ENCODE measurements around the gene IRGQ. TPM values are rescaled to one million over a fixed set of nuclear protein-coding genes. Genes with fewer than 3 reads are reported as not detected.
A peak's percentile ranks its signal among the peaks of the same experiment; 100 is the strongest.
"Not testable (repeated sequence)": the region's sequence is repeated elsewhere in the genome, so short reads cannot be mapped to it uniquely, and the experiment has no call there.

IRGQ gene, protein sequence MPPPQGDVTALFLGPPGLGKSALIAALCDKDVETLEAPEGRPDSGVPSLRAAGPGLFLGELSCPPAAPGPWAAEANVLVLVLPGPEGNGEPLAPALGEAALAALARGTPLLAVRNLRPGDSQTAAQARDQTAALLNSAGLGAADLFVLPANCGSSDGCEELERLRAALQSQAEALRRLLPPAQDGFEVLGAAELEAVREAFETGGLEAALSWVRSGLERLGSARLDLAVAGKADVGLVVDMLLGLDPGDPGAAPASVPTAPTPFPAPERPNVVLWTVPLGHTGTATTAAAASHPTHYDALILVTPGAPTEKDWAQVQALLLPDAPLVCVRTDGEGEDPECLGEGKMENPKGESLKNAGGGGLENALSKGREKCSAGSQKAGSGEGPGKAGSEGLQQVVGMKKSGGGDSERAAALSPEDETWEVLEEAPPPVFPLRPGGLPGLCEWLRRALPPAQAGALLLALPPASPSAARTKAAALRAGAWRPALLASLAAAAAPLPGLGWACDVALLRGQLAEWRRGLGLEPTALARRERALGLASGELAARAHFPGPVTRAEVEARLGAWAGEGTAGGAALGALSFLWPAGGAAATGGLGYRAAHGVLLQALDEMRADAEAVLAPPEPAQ
- total RNA-seq (26.2 TPM), polyA plus RNA-seq (5.9 TPM)

DNA sequence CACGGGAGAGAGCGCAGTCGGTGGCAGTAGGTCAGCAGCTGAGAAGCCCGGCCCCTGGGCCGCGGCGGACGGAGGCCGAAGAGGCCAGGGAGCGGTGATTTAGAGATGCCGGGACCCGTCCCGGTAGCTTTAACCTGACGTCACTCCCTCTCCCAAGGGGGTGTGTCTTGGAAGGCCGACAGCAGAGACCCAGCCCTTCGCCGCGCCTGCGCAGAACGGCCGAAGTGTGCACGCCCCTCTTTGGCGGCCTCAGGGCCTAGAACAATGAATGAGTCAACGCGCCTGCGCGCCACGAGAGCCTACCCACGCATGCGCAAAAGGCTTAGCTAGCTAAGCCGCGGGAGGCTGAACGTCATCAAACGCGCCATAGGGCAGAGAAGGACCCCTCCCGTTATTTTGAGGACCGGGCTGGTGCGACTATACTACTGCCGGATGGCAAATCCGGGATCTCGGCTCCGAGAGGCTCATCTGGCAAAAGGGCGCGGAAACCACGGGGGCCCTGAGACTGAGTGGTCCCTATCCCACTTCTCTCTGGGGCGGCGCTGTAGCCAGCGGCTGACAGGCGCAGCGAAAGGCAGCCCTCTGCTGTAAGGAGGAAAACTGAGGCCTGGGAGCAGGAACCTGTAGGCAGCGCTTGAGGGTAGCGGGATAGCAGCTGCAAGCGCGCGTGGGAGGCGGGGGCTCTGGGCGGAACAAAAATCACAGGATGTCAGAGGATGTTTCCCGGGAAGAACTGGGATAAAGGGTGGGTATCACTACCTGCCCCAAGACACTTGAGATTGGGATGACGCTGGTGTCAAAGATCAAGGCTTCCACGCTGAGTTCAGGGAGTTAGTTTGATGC lies at the start of gene IRGQ, which contains the start of gene ZNF576:
Gene IRGQ (minus strand): TSS at position 136 of the 843 bp plus-strand sequence. CDS start 796 bp downstream, outside the sequence.
Gene ZNF576 (plus strand): TSS at position 597 of the 843 bp plus-strand sequence. CDS start 514 bp downstream, outside the sequence.
- peak; percentile 99 for DNase-seq (ENCODE audit: extremely low spot score)
- Histone ChIP-seq H3K27ac (ENCODE audit: low read depth) (peak within 1 kb of the TSS; percentile 97), H3K36me3 (ENCODE audit: insufficient read depth) (peaks cover 5% of the 10 kb centered on the region), H3K4me3 (ENCODE audit: low read depth, low read length) (peak within 1 kb of the TSS; percentile 53), H3K4me1 (ENCODE audit: insufficient read depth) (no peaks in the 10 kb centered on the region)
- whole genome bisulfite sequencing = under 1% methylated on average over 60 of the region's 60 CpGs

DNA sequence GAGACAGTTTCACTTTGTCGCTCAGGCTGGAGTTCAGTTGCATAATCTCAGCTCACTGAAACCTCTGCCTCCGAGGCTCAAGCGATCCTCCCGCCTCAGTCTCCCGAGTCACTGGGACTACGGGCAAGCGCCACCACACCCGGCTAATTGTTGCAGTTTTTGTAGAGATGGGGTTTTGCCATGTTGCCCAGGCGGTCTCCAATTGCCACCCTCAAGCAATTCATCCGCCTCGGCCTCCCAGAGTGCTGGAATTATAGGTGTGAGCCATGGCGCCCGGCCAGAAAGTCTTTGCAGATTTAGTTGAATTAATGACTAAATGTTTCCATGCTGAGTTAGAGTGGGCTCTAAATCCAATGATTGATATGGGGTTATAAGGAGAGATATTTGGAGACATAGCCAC lies 48.2 kb upstream of the IRGQ start:
- no peak for DNase-seq (ENCODE audit: extremely low spot score)
- 84% methylated on average over 13 of the region's 13 CpGs for WGBS
- no peak overlapping the region for H3K4me3 ChIP-seq (ENCODE audit: low read depth, low read length)

GRCh38 chr19:43643326-43643725 lies 47.4 kb upstream of the IRGQ start:
- Histone ChIP-seq H3K27ac (ENCODE audit: low read depth) (no peak overlapping the region), H3K36me3 (ENCODE audit: insufficient read depth) (no peaks in the 10 kb centered on the region), H3K4me1 (ENCODE audit: insufficient read depth) (no peaks in the 10 kb centered on the region), H3K4me3 (ENCODE audit: low read depth, low read length) (no peak overlapping the region)
- 49% methylated on average over 3 of the region's 3 CpGs for WGBS
- no peak for DNase-seq (ENCODE audit: extremely low spot score)

More for the DNA sequence above, 48.2 kb upstream of the IRGQ start:
- Histone ChIP-seq H3K27ac (ENCODE audit: low read depth) (no peak overlapping the region), H3K36me3 (ENCODE audit: insufficient read depth) (no peaks in the 10 kb centered on the region), H3K4me1 (ENCODE audit: insufficient read depth) (no peaks in the 10 kb centered on the region)

- H3K27ac ChIP-seq (ENCODE audit: low read depth) = no peak overlapping the region
- no peak for DNase-seq (ENCODE audit: extremely low spot score)
- 76% methylated on average over 4 of the region's 4 CpGs for WGBS
- no peaks in the 10 kb centered on the region for H3K36me3 ChIP-seq (ENCODE audit: insufficient read depth)
- H3K4me1 ChIP-seq (ENCODE audit: insufficient read depth) = no peaks in the 10 kb centered on the region
- H3K4me3 ChIP-seq (ENCODE audit: low read depth, low read length) = no peak overlapping the region
These were observed 46.6 kb upstream of the IRGQ start for GRCh38 chr19:43642531-43642930.

DNA sequence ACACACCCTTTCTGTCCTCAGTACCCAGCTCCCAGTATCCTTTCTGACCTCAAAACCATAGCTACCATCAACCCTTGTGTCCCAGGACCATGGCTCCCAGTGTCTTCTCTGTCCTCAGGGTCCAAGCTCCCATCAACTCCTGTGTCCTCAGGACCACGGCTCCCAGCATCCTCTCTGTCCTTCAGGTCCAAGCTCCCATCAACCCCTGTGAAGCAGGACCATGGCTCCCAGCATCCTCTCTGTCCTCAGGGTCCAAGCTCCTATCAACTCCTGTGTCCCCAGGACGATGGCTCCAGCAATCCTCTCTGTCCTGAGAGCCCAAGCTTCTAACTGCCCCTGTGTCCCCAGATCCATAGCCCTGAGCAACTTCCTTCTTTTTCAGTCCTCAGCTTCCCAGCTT lies 45.4 kb upstream of the IRGQ start:
- H3K4me1 ChIP-seq (ENCODE audit: insufficient read depth) = no peaks in the 10 kb centered on the region
- no peak overlapping the region for H3K4me3 ChIP-seq (ENCODE audit: low read depth, low read length)
- H3K36me3 ChIP-seq (ENCODE audit: insufficient read depth) = no peaks in the 10 kb centered on the region
- no peak overlapping the region for H3K27ac ChIP-seq (ENCODE audit: low read depth)
- DNase-seq (ENCODE audit: extremely low spot score) = no peak
- 74% methylated on average over 2 of the region's 2 CpGs for WGBS

DNA sequence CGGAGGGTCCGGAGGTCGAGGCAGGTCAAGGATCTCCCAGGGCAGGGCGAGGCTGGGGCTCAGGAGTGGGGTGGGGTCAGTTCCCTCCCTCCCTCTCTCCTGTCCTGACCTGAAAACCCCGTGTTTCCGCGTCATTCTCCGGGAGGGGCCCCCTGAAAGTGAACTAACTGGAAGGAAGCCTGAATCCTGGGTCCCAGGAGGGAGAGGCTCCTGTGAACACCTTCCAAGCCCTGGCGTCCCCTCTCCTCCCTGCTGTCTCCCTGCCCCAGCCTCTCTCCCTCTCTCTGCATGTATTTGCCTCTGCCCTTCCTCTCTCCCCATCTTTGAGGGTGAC lies 44.5 kb upstream of the IRGQ start:
- Histone ChIP-seq H3K36me3 (ENCODE audit: insufficient read depth) (no peaks in the 10 kb centered on the region), H3K4me3 (ENCODE audit: low read depth, low read length) (peak overlapping the region; percentile 50), H3K4me1 (ENCODE audit: insufficient read depth) (no peaks in the 10 kb centered on the region), H3K27ac (ENCODE audit: low read depth) (no peak overlapping the region)
- 8% methylated on average over 9 of the region's 9 CpGs for WGBS
- no peak for DNase-seq (ENCODE audit: extremely low spot score)

DNA sequence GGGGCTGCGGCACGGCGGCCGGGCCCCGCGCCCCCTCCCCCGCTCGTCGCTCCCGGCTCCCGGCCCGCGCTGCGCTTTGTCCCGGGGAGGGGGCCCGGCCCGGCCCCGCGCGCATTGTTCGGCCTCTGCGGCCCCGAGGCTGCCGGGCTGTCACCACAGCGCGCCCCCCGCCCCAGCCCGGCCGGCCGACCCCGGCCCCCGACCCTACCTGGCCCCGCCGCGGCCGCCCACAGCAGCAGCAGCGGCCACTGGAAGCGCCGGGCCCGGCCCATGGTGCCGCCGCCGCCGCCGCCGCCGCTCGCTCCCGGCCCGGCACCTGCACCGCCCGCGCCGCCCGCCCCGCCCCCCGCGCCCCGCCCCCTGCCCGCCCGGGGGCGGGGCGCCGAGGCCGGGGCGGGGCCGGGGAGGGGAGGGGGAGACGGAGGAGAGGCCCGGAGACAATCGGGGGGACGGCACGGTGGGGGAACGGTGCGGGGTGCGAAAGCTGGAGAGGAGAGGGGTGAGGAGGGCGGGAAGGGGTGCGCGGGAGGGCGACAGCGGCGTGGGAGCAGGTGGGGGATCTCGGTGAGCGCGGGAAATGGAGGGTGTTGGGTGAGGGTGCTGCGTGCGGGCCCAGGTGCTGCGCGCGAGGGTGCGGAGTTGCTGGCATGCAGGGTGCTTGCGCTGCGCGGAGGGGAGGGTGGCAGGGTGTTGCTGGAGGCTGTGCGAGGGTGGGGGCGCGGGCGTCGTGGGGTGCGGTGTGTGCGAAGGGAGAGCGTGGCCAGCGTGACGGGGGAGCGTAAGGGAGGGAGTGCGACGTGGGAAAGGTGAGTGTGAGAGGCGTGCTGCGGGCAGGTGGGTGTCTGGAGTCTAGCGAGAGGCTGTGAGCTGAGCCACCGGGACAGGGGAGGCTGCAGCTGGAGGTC lies 43.8 kb upstream of the IRGQ start, which contains the start of gene CADM4:
Gene CADM4 (minus strand): TSS at position 332 of the 905 bp plus-strand sequence. CDS start 60 bp downstream, at position 272.
- H3K4me1 ChIP-seq (ENCODE audit: insufficient read depth) = no peaks in the 10 kb centered on the region
- H3K27ac ChIP-seq (ENCODE audit: low read depth) = no peak within 1 kb of the TSS
- WGBS = under 1% methylated on average over 109 of the region's 110 CpGs
- no peaks in the 10 kb centered on the region for H3K36me3 ChIP-seq (ENCODE audit: insufficient read depth)
- peak within 1 kb of the TSS; percentile 50 for H3K4me3 ChIP-seq (ENCODE audit: low read depth, low read length)
- no peak for DNase-seq (ENCODE audit: extremely low spot score)

GRCh38 chr19:43638995-43639518 lies 43.1 kb upstream of the IRGQ start:
- Histone ChIP-seq H3K4me1 (ENCODE audit: insufficient read depth) (no peaks in the 10 kb centered on the region), H3K4me3 (ENCODE audit: low read depth, low read length) (peak overlapping the region; percentile 50), H3K27ac (ENCODE audit: low read depth) (no peak overlapping the region), H3K36me3 (ENCODE audit: insufficient read depth) (no peaks in the 10 kb centered on the region)
- 10% methylated on average over 18 of the region's 18 CpGs for WGBS
- DNase-seq (ENCODE audit: extremely low spot score) = no peak

GRCh38 chr19:43638214-43638994 lies 42.5 kb upstream of the IRGQ start:
- Histone ChIP-seq H3K4me3 (ENCODE audit: low read depth, low read length) (no peak overlapping the region), H3K4me1 (ENCODE audit: insufficient read depth) (no peaks in the 10 kb centered on the region), H3K36me3 (ENCODE audit: insufficient read depth) (no peaks in the 10 kb centered on the region), H3K27ac (ENCODE audit: low read depth) (no peak overlapping the region)
- no peak for DNase-seq (ENCODE audit: extremely low spot score)
- WGBS = 69% methylated on average over 13 of the region's 13 CpGs

GRCh38 chr19:43636121-43636683 lies 40.3 kb upstream of the IRGQ start:
- no peaks in the 10 kb centered on the region for H3K4me1 ChIP-seq (ENCODE audit: insufficient read depth)
- DNase-seq (ENCODE audit: extremely low spot score) = no peak
- 71% methylated on average over 14 of the region's 14 CpGs for WGBS
- H3K4me3 ChIP-seq (ENCODE audit: low read depth, low read length) = no peak overlapping the region
- no peak overlapping the region for H3K27ac ChIP-seq (ENCODE audit: low read depth)
- no peaks in the 10 kb centered on the region for H3K36me3 ChIP-seq (ENCODE audit: insufficient read depth)

GRCh38 chr19:43635561-43635940 lies 39.6 kb upstream of the IRGQ start:
- not testable (repeated sequence) for DNase-seq (ENCODE audit: extremely low spot score); H3K36me3 ChIP-seq (ENCODE audit: insufficient read depth); H3K4me1 ChIP-seq (ENCODE audit: insufficient read depth); H3K4me3 ChIP-seq (ENCODE audit: low read depth, low read length); H3K27ac ChIP-seq (ENCODE audit: low read depth)
- WGBS = 41% methylated on average over 2 of the region's 2 CpGs
